Upper lobe of left lung (tissue), 6 donors: ENCODE results near the gene CDC42BPA. TPM values are rescaled to one million over a fixed set of nuclear protein-coding genes. Genes with fewer than 3 reads are reported as not detected.

Experiments
- ATAC-seq, 2 donors: fragments of 200-7000 bp; cut with Tn5 transposase; one replicate each; pipeline ENCODE4 v1.9.1; 2022; ENCODE audit warnings: mild to moderate bottlenecking in 2 of 2, moderate library complexity in 2 of 2; ENCODE audit not compliant: low FRiP score in 2 of 2
- DNase-seq, 2 donors: peaks; one replicate each; pipeline ENCODE4 v3.0.0-alpha.2; 2019 to 2020
- H3K27ac ChIP-seq, 4 donors: fragments of 200-600 bp; sonication (generic); one replicate each; pipeline ENCODE4 v1.5.1; 2016 to 2019
- H3K27me3 ChIP-seq, 4 donors: fragments of 200-600 bp; sonication (generic); one replicate each; pipeline ENCODE4 v1.5.1; 2017 to 2019
- H3K36me3 ChIP-seq, 4 donors: fragments of 200-600 bp; sonication (generic); one replicate each; pipeline ENCODE4 v1.5.1; 2016 to 2019
- H3K4me1 ChIP-seq, 4 donors: fragments of 200-600 bp; sonication (generic); one replicate each; pipeline ENCODE4 v1.5.1; 2018 to 2019
- H3K4me3 ChIP-seq, 4 donors: fragments of 200-600 bp; sonication (generic); one replicate each; pipeline ENCODE4 v1.5.1; 2017 to 2019; ENCODE audit warnings: mild to moderate bottlenecking in 2 of 4, moderate library complexity in 1 of 4
- H3K9me3 ChIP-seq, 4 donors: fragments of 200-600 bp; sonication (generic); one replicate each; pipeline ENCODE4 v1.5.1; 2018 to 2019
- EP300 ChIP-seq, 4 donors: sonication (generic); formaldehyde crosslinking; IDR thresholded peaks; one replicate each; pipeline ENCODE4 v1.5.1; 2017; ENCODE audit warnings: antibody characterized with exemption in 4 of 4, control low read depth in 2 of 4
- POLR2A ChIP-seq, 4 donors: fragments of 450-650 bp; IDR thresholded peaks; one replicate each; pipeline ENCODE4 v1.5.1; 2016 to 2017; ENCODE audit warnings: antibody characterized with exemption in 4 of 4, mild to moderate bottlenecking in 2 of 4
- POLR2AphosphoS5 ChIP-seq, 2 donors: sonication (generic); formaldehyde crosslinking; IDR thresholded peaks; one replicate each; pipeline ENCODE4 v1.5.1; 2017; ENCODE audit warnings: antibody characterized with exemption in 2 of 2
- WGBS, 2 donors: methylation state at CpG; one replicate each; pipeline ENCODE4 v1.1.5; 2017 to 2018; 5-methylcytosine and 5-hydroxymethylcytosine counted together
- total RNA-seq, 6 donors: library from RNA; depleted of rRNA in 4 of 6; stranded (reverse); fragments of >200 nt in 4 of 6; gene quantifications; one replicate each; pipeline versions ENCODE4 v1.1.0 to v1.2.1, GENCODE V29; 2016 to 2021
- TF ChIP-seq, protein P1 (sequence below), 6 experiments: fragments of 450-650 bp in 4 of 6; fragments of 200-600 bp in 2 of 6; sonication (generic) in 2 of 6; IDR thresholded peaks; one replicate each; pipeline ENCODE4 v1.5.1; 2016 to 2019; ENCODE audit warnings: antibody characterized with exemption in 6 of 6
- donor health status: DM: no; HTN: no; CAD: no; lungs with moderate emphysema.
- donor health status: DM: no; HTN: yes; CAD: no; lungs with severe emphysema.

Gene CDC42BPA
- total RNA-seq, 6 donors from 2014 or later: 27.8 to 76.1 (median 33.1) TPM

DNA sequence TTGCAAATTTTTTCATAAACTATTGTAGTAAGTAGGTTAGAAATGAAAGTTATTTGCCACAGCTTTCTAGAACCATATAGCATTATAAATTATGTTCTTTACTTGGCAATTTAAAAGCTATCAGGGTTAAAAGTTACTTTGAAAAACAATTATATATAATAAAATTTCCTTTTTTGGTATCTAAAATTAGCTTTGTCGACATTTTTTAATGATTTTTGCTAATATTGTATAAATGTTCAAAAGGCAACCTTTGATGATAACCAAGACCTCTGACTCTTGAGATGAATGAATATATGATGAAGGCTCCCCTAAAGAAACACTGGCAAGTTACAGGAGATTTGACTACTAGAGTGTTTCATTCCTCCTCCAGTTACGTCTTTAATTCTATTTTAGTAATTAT lies 121.2 kb downstream of the CDC42BPA start:
- Histone ChIP-seq H3K36me3 (peaks cover 0 to 4% (median 0%) of the 10 kb centered on the region in 4 donors), H3K9me3 (no peaks in the 10 kb centered on the region), H3K27me3 (no peaks in the 10 kb centered on the region), H3K27ac (no peak overlapping the region), H3K4me1 (no peaks in the 10 kb centered on the region), H3K4me3 (no peak overlapping the region)
- ATAC-seq: no peak
- WGBS, 2 donors: 84 to 88% methylated on average over 2 of the region's 2 CpGs
- TF ChIP-seq POLR2A (IDR thresholded peaks at IDR 0.05) (no peak), EP300 (IDR thresholded peaks at IDR 0.05) (no peak)
- TF ChIP-seq, protein P1, sequence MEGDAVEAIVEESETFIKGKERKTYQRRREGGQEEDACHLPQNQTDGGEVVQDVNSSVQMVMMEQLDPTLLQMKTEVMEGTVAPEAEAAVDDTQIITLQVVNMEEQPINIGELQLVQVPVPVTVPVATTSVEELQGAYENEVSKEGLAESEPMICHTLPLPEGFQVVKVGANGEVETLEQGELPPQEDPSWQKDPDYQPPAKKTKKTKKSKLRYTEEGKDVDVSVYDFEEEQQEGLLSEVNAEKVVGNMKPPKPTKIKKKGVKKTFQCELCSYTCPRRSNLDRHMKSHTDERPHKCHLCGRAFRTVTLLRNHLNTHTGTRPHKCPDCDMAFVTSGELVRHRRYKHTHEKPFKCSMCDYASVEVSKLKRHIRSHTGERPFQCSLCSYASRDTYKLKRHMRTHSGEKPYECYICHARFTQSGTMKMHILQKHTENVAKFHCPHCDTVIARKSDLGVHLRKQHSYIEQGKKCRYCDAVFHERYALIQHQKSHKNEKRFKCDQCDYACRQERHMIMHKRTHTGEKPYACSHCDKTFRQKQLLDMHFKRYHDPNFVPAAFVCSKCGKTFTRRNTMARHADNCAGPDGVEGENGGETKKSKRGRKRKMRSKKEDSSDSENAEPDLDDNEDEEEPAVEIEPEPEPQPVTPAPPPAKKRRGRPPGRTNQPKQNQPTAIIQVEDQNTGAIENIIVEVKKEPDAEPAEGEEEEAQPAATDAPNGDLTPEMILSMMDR (IDR thresholded peaks at IDR 0.05): no peak
- DNase-seq: no peak

- H3K9me3 ChIP-seq: no peaks in the 10 kb centered on the region
- H3K36me3 ChIP-seq: peaks cover 0 to 12% (median 0%) of the 10 kb centered on the region in 4 donors
- H3K4me1 ChIP-seq: no peaks in the 10 kb centered on the region
- no peak overlapping the region for H3K4me3 ChIP-seq
- peak in 1 of 2 donors; percentile 76 for ATAC-seq
- TF ChIP-seq POLR2AphosphoS5 (IDR thresholded peaks at IDR 0.05): no peak
- TF ChIP-seq POLR2A (IDR thresholded peaks at IDR 0.05): no peak
- TF ChIP-seq, protein P1 (IDR thresholded peaks at IDR 0.05): no peak
- no peak for TF ChIP-seq EP300 (IDR thresholded peaks at IDR 0.05)
- H3K27me3 ChIP-seq: no peaks in the 10 kb centered on the region
- WGBS, 2 donors: 54 to 62% methylated on average over 2 of the region's 2 CpGs
- H3K27ac ChIP-seq: no peak overlapping the region
- DNase-seq: no peak
These were observed 126.1 kb downstream of the CDC42BPA start for GRCh38 chr1:227192163-227192562.

DNA sequence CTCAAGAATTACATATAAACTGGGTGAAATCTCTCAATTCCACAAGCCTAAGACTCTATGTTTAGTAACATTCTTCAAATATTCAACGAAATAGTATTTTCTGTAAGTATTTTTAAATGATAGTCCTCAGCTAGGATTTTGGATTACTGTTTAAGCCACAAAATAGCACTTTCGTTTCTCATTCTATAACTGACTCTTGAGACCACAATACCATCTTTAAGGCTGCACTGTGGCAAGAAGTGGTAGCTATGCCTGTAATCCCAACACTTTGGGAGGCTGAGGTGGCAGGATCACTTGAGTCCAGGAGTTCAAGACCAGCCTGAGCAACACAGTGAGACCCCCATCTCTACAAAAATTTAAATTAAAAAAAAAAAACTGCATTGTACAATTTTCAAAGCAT lies 126.7 kb downstream of the CDC42BPA start:
- 51 to 68% methylated on average over 2 of the region's 2 CpGs for WGBS, 2 donors
- ATAC-seq: no peak

GRCh38 chr1:227190321-227190720 lies 128.0 kb downstream of the CDC42BPA start:
- 99 to 100% methylated on average over 2 of the region's 2 CpGs for WGBS, 2 donors
- ATAC-seq (no peak), DNase-seq (no peak)
- Histone ChIP-seq H3K36me3 (peaks cover 0 to 12% (median 0%) of the 10 kb centered on the region in 4 donors), H3K27ac (no peak overlapping the region), H3K27me3 (no peaks in the 10 kb centered on the region), H3K4me3 (no peak overlapping the region), H3K9me3 (no peaks in the 10 kb centered on the region), H3K4me1 (no peaks in the 10 kb centered on the region)
- TF ChIP-seq, protein P1 (IDR thresholded peaks at IDR 0.05): no peak
- TF ChIP-seq EP300 (IDR thresholded peaks at IDR 0.05) (no peak), POLR2A (IDR thresholded peaks at IDR 0.05) (no peak), POLR2AphosphoS5 (IDR thresholded peaks at IDR 0.05) (no peak)

More for the DNA sequence above, 126.7 kb downstream of the CDC42BPA start:
- Histone ChIP-seq H3K27me3 (no peaks in the 10 kb centered on the region), H3K4me1 (no peaks in the 10 kb centered on the region), H3K36me3 (peaks cover 0 to 12% (median 0%) of the 10 kb centered on the region in 4 donors), H3K27ac (no peak overlapping the region), H3K9me3 (no peaks in the 10 kb centered on the region), H3K4me3 (no peak overlapping the region)
- no peak for TF ChIP-seq POLR2A (IDR thresholded peaks at IDR 0.05)
- no peak for TF ChIP-seq EP300 (IDR thresholded peaks at IDR 0.05)
- TF ChIP-seq, protein P1 (IDR thresholded peaks at IDR 0.05): no peak
- TF ChIP-seq POLR2AphosphoS5 (IDR thresholded peaks at IDR 0.05): no peak
- no peak for DNase-seq

GRCh38 chr1:227185291-227185690 lies 133.0 kb downstream of the CDC42BPA start:
- no peaks in the 10 kb centered on the region for H3K4me1 ChIP-seq
- H3K27ac ChIP-seq: no peak overlapping the region
- no peaks in the 10 kb centered on the region for H3K9me3 ChIP-seq
- ATAC-seq (no peak), DNase-seq (no peak)
- H3K27me3 ChIP-seq: no peaks in the 10 kb centered on the region
- peaks cover 0 to under 1% (median 0%) of the 10 kb centered on the region in 4 donors for H3K36me3 ChIP-seq
- WGBS, 2 donors: 80 to 82% methylated on average over 9 of the region's 9 CpGs
- TF ChIP-seq, protein P1 (IDR thresholded peaks at IDR 0.05): no peak
- no peak for TF ChIP-seq POLR2A (IDR thresholded peaks at IDR 0.05)
- TF ChIP-seq EP300 (IDR thresholded peaks at IDR 0.05): no peak
- TF ChIP-seq POLR2AphosphoS5 (IDR thresholded peaks at IDR 0.05): no peak
- no peak overlapping the region for H3K4me3 ChIP-seq
